ENCODE results near the gene MGAT4A.
"Not testable (repeated sequence)": the region's sequence is repeated elsewhere in the genome, so short reads cannot be mapped to it uniquely, and the experiment has no call there.

The MGAT4A gene

GRCh38 chr2:98701230-98701629 is 29.7 kb downstream of the MGAT4A start:
- FAIRE-seq = no peak

GRCh38 chr2:98698896-98699295 is 32.0 kb downstream of the MGAT4A start:
- no peak for FAIRE-seq

GRCh38 chr2:98697651-98698337 is 33.1 kb downstream of the MGAT4A start:
- FAIRE-seq = no peak

GRCh38 chr2:98696200-98696599 is 34.7 kb downstream of the MGAT4A start:
- FAIRE-seq = no peak

- no peak for FAIRE-seq
Observed at GRCh38 chr2:98695255-98695654, 35.7 kb downstream of the MGAT4A start.

GRCh38 chr2:98693477-98693876 is 37.5 kb downstream of the MGAT4A start:
- no peak for FAIRE-seq

- no peak for FAIRE-seq
Observed at GRCh38 chr2:98692090-98693054, 38.6 kb downstream of the MGAT4A start.

- FAIRE-seq = no peak
Observed at GRCh38 chr2:98691303-98691702, 39.6 kb downstream of the MGAT4A start.

GRCh38 chr2:98685930-98686887 is 44.7 kb downstream of the MGAT4A start:
- FAIRE-seq = no peak

GRCh38 chr2:98683728-98684127 is 47.2 kb downstream of the MGAT4A start:
- FAIRE-seq = no peak

- no peak for FAIRE-seq
Observed at GRCh38 chr2:98676742-98677141, 54.2 kb downstream of the MGAT4A start.

GRCh38 chr2:98674233-98674964 is 56.5 kb downstream of the MGAT4A start:
- no peak for FAIRE-seq

- no peak for FAIRE-seq
Observed at GRCh38 chr2:98669675-98670074, 61.3 kb downstream of the MGAT4A start.

- FAIRE-seq = no peak
Observed at GRCh38 chr2:98665677-98666076, 65.3 kb downstream of the MGAT4A start.

- FAIRE-seq = no peak
Observed at GRCh38 chr2:98664323-98664722, 66.6 kb downstream of the MGAT4A start.

- FAIRE-seq = no peak
Observed at GRCh38 chr2:98663511-98664090, 67.3 kb downstream of the MGAT4A start.

- FAIRE-seq = not testable (repeated sequence)
Observed at GRCh38 chr2:98659491-98659840, 71.5 kb downstream of the MGAT4A start.

GRCh38 chr2:98658816-98659490 is 72.0 kb downstream of the MGAT4A start:
- FAIRE-seq = no peak

- FAIRE-seq = no peak
Observed at GRCh38 chr2:98656800-98657199, 74.1 kb downstream of the MGAT4A start.

GRCh38 chr2:98654699-98655495 is 76.0 kb downstream of the MGAT4A start:
- FAIRE-seq = no peak
